SK-N-SH (cell line): ENCODE measurements around the gene TTC28. TPM values are rescaled to one million over a fixed set of nuclear protein-coding genes. Genes with fewer than 3 reads are reported as not detected.

Source experiments
- CTCF ChIA-PET: fragments of 300-600, 350-600 bp; formaldehyde crosslinking; extraction: SDS; loops from one replicate; lab custom pipeline; 2021; lab: Yijun Ruan, JAX
- POLR2A ChIA-PET: fragments of 350-600 bp; sonication (Branson Sonifier 250); formaldehyde crosslinking; extraction: SDS; loops from one replicate; lab custom pipeline; 2020; ENCODE audit warnings: antibody characterized with exemption, inconsistent platforms; lab: Yijun Ruan, JAX
- DNase-seq: peaks from one replicate; pipeline ENCODE4 v3.0.0; 2012
- H2AFZ ChIP-seq: fragments of 200-600 bp; sonication (generic); 2 replicates; pipeline ENCODE4 v1.8.1; 2016; ENCODE audit warnings: antibody characterized with exemption, mild to moderate bottlenecking, low read depth
- H3F3A ChIP-seq: fragments of 200-600 bp; sonication (generic); replicated peaks from 2 replicates; pipeline ENCODE3; 2016; ENCODE audit warnings: antibody characterized with exemption, mild to moderate bottlenecking; ENCODE audit not compliant: insufficient read depth
- H3K27ac ChIP-seq, 2 experiments: fragments of 200-500 bp in 1 of 2; fragments of 200-600 bp in 1 of 2; sonication (Bioruptor generic) in 1 of 2; sonication (generic), shearing (Covaris generic) in 1 of 2; 2 replicates each; pipeline versions ENCODE4 v1.5.1 to v1.6.1; 2014 to 2016; ENCODE audit warnings: low read depth in 2 of 2, inconsistent platforms in 1 of 2, low read length in 1 of 2, mild to moderate bottlenecking in 1 of 2, mixed read lengths in 1 of 2
- H3K27me3 ChIP-seq: fragments of 200-600 bp; sonication (generic), shearing (Covaris generic); 2 replicates; pipeline ENCODE4 v1.6.1; 2016; ENCODE audit warnings: mixed run types; ENCODE audit not compliant: insufficient read depth
- H3K36me3 ChIP-seq, 2 experiments: fragments of 200-500 bp in 1 of 2; fragments of 200-600 bp in 1 of 2; sonication (Bioruptor generic) in 1 of 2; sonication (generic) in 1 of 2; replicated peaks in 1 of 2; 2 replicates each; pipeline versions ENCODE3 to v1.5.1; 2014 to 2016; ENCODE audit warnings: low read length in 1 of 2, mild to moderate bottlenecking in 1 of 2; ENCODE audit not compliant: insufficient read depth in 2 of 2, control insufficient read depth in 1 of 2
- H3K4me1 ChIP-seq, 2 experiments: fragments of 200-500 bp in 1 of 2; fragments of 200-600 bp in 1 of 2; sonication (Bioruptor generic) in 1 of 2; sonication (generic), shearing (Covaris generic) in 1 of 2; 2 replicates each; pipeline versions ENCODE4 v1.5.1 to v1.6.1; 2014 to 2016; ENCODE audit warnings: low read depth in 1 of 2, low read length in 1 of 2, mixed run types in 1 of 2; ENCODE audit not compliant: insufficient read depth in 2 of 2, control insufficient read depth in 1 of 2
- H3K4me2 ChIP-seq: fragments of 200-600 bp; sonication (generic), shearing (Covaris generic); 2 replicates; pipeline ENCODE4 v1.6.1; 2017; ENCODE audit warnings: mixed run types
- H3K4me3 ChIP-seq, 2 experiments: fragments of 200-500 bp in 1 of 2; fragments of 200-600 bp in 1 of 2; sonication (Bioruptor generic) in 1 of 2; sonication (generic), shearing (Covaris generic) in 1 of 2; 2 replicates each; pipeline versions ENCODE4 v1.5.1 to v1.8.1; 2014 to 2016; ENCODE audit warnings: low read depth in 2 of 2, inconsistent platforms in 1 of 2, low read length in 1 of 2, mild to moderate bottlenecking in 1 of 2, mixed read lengths in 1 of 2, moderate library complexity in 1 of 2
- H3K79me2 ChIP-seq: fragments of 200-600 bp; sonication (generic); 2 replicates; pipeline ENCODE4 v1.8.1; 2017; ENCODE audit warnings: mild to moderate bottlenecking; ENCODE audit not compliant: insufficient read depth
- H3K9ac ChIP-seq: fragments of 200-600 bp; sonication (generic); 2 replicates; pipeline ENCODE4 v1.6.1; 2017; ENCODE audit warnings: mixed run types
- H3K9me2 ChIP-seq: fragments of 200-600 bp; sonication (generic); 2 replicates; pipeline ENCODE4 v1.6.1; 2017; ENCODE audit warnings: mixed run types
- H3K9me3 ChIP-seq: fragments of 200-600 bp; sonication (generic); 2 replicates; pipeline ENCODE4 v1.6.1; 2017; ENCODE audit warnings: mixed run types, mild to moderate bottlenecking, moderate library complexity
- H4K20me1 ChIP-seq: fragments of 200-600 bp; sonication (generic); 2 replicates; pipeline ENCODE4 v1.6.1; 2017; ENCODE audit warnings: mild to moderate bottlenecking, mixed run types; ENCODE audit not compliant: insufficient read depth
- CHD2 ChIP-seq: fragments of 150-350 bp; IDR thresholded peaks from 2 replicates; pipeline ENCODE4 v1.6.1; 2018; ENCODE audit warnings: low read length; ENCODE audit not compliant: partially characterized antibody
- ELF1 ChIP-seq: IDR thresholded peaks from 2 replicates; pipeline ENCODE4 v1.4.0; 2012
- EZH2phosphoT487 ChIP-seq: fragments of 200-600 bp; sonication (generic); IDR thresholded peaks from 2 replicates; pipeline ENCODE4 v1.6.1; 2017; ENCODE audit warnings: low read depth, mixed run types, mild to moderate bottlenecking, antibody characterized with exemption, moderate library complexity, borderline replicate concordance
- FOSL2 ChIP-seq: IDR thresholded peaks from 2 replicates; pipeline ENCODE4 v1.4.0; 2012; ENCODE audit warnings: low read depth, mild to moderate bottlenecking, moderate library complexity, borderline replicate concordance
- MEF2A ChIP-seq: IDR thresholded peaks from 2 replicates; pipeline ENCODE4 v1.4.0; 2012; ENCODE audit warnings: low read depth, borderline replicate concordance
- MXI1 ChIP-seq: IDR thresholded peaks from 2 replicates; pipeline ENCODE4 v1.6.1; 2012; ENCODE audit warnings: mild to moderate bottlenecking, low read depth, low read length, improper control_type of control experiment
- PBX3 ChIP-seq: IDR thresholded peaks from 2 replicates; pipeline ENCODE4; 2012
- POLR2AphosphoS5 ChIP-seq: IDR thresholded peaks from 2 replicates; pipeline ENCODE4 v1.6.1; 2012; ENCODE audit warnings: low read depth, low read length
- RFX5 ChIP-seq: IDR thresholded peaks from 2 replicates; pipeline ENCODE4 v1.6.1; 2012; ENCODE audit warnings: mild to moderate bottlenecking, improper control_type of control experiment, low read length
- RXRA ChIP-seq: IDR thresholded peaks from 2 replicates; pipeline ENCODE4 v1.4.0; 2012; ENCODE audit warnings: low read depth, mild to moderate bottlenecking, borderline replicate concordance
- SIN3A ChIP-seq: IDR thresholded peaks from 2 replicates; pipeline ENCODE4 v1.6.1; 2012; ENCODE audit warnings: low read depth, mild to moderate bottlenecking, low read length, moderate library complexity, borderline replicate concordance
- TCF12 ChIP-seq: IDR thresholded peaks from 2 replicates; pipeline ENCODE4 v1.4.0; 2012
- TEAD4 ChIP-seq: IDR thresholded peaks from 2 replicates; pipeline ENCODE4 v1.4.0; 2012; ENCODE audit warnings: mild to moderate bottlenecking, borderline replicate concordance; ENCODE audit not compliant: insufficient read depth
- WGBS: methylation state at CpG from one replicate; pipeline ENCODE4 v1.1.6; 2017; ENCODE audit warnings: low lambda C conversion rate; 5-methylcytosine and 5-hydroxymethylcytosine counted together
- polyA plus RNA-seq, 3 experiments: library from polyadenylated mRNA; depleted of rRNA; stranded (reverse); fragments of >200 nt; gene quantifications; 2 replicates each; pipeline ENCODE4 v1.2.3, GENCODE V29; 2012
- TF ChIP-seq, protein P1 (sequence below): IDR thresholded peaks from 2 replicates; pipeline ENCODE4 v1.6.1; 2012; ENCODE audit warnings: mild to moderate bottlenecking, low read depth, low read length, moderate library complexity
- TF ChIP-seq, protein P2 (sequence below): fragments of 150-350 bp; IDR thresholded peaks from 2 replicates; pipeline ENCODE4 v1.6.1; 2017; ENCODE audit warnings: antibody characterized with exemption, low read length, low read depth, borderline replicate concordance
- TF ChIP-seq, protein P3 (sequence below): IDR thresholded peaks from 2 replicates; pipeline ENCODE4 v1.4.0; 2012; ENCODE audit warnings: low read depth, borderline replicate concordance

The TTC28 gene
- polyA plus RNA-seq, 1 of the 3 experiments (the other 2 are of a cell fraction): 5.9 TPM

GRCh38 chr22:28413612-28414399 lies 265.8 kb downstream of the TTC28 start:
- H2AFZ ChIP-seq: no peak overlapping the region
- H4K20me1 ChIP-seq: peaks cover 12% of the 10 kb centered on the region; the same call in 1 of the 2 replicates
- ChIA-PET CTCF (no interaction called here), POLR2A (no interaction called here)
- H3K36me3 ChIP-seq: no peaks in the 10 kb centered on the region
- 90% methylated on average over 2 of the region's 2 CpGs for WGBS
- H3K27me3 ChIP-seq: no peaks in the 10 kb centered on the region
- no peak overlapping the region for H3K9ac ChIP-seq
- 0 out of 2 replicates have a peak overlapping the region, but pooled peaks have one; percentile 9 for H3K4me2 ChIP-seq
- DNase-seq: no peak
- peak overlapping the region; percentile 2 to 11; a peak in 2 of 4 replicates for H3K27ac ChIP-seq
- no peaks in the 10 kb centered on the region for H3K9me3 ChIP-seq
- no peaks in the 10 kb centered on the region for H3K9me2 ChIP-seq
- peaks cover 3 to 29% of the 10 kb centered on the region in 2 experiments; a peak in 3 of 4 replicates for H3K4me1 ChIP-seq
- peaks cover 15% of the 10 kb centered on the region; the same call in 1 of the 2 replicates for H3K79me2 ChIP-seq
- 0 out of 2 replicates have a peak, but pooled peaks have one; percentile 9 for TF ChIP-seq PBX3
- 0 out of 2 replicates have a peak, but pooled peaks have one; percentile 11 for TF ChIP-seq TCF12
- TF ChIP-seq ELF1: no peak
- no peak overlapping the region for H3K4me3 ChIP-seq
- H3F3A ChIP-seq: peaks cover 38% of the 10 kb centered on the region

- Histone ChIP-seq H3K9me2 (no peaks in the 10 kb centered on the region), H4K20me1 (peaks cover 12% of the 10 kb centered on the region; the same call in 1 of the 2 replicates), H3K79me2 (peaks cover 32% of the 10 kb centered on the region; the same call in 1 of the 2 replicates), H3F3A (peaks cover 42% of the 10 kb centered on the region), H3K9me3 (no peaks in the 10 kb centered on the region), H3K4me2 (0 out of 2 replicates have a peak overlapping the region, but pooled peaks have one; percentile 59), H2AFZ (no peak overlapping the region), H3K27me3 (no peaks in the 10 kb centered on the region), H3K4me1 (peaks cover 5 to 34% of the 10 kb centered on the region in 2 experiments), H3K36me3 (no peaks in the 10 kb centered on the region), H3K4me3 (no peak overlapping the region), H3K9ac (no peak overlapping the region), H3K27ac (peak overlapping the region in 1 of 2 experiments; percentile 84; a peak in 1 of 4 replicates)
- 92% methylated on average over 2 of the region's 2 CpGs for WGBS
- ChIA-PET CTCF (interaction anchor here (0.6 kb wide), 2 partner anchors 145 to 1094 kb away, joined by 3 read pairs; no protein-coding TSS in a partner anchor), POLR2A (no interaction called here)
- DNase-seq: no peak
- TF ChIP-seq TEAD4: no peak
- TF ChIP-seq SIN3A: no peak
- no peak for TF ChIP-seq RFX5
- no peak for TF ChIP-seq CHD2
- TF ChIP-seq MXI1: no peak
- TF ChIP-seq EZH2phosphoT487: no peak
- TF ChIP-seq POLR2AphosphoS5: no peak
- TF ChIP-seq MEF2A: no peak
- TF ChIP-seq, protein P1, sequence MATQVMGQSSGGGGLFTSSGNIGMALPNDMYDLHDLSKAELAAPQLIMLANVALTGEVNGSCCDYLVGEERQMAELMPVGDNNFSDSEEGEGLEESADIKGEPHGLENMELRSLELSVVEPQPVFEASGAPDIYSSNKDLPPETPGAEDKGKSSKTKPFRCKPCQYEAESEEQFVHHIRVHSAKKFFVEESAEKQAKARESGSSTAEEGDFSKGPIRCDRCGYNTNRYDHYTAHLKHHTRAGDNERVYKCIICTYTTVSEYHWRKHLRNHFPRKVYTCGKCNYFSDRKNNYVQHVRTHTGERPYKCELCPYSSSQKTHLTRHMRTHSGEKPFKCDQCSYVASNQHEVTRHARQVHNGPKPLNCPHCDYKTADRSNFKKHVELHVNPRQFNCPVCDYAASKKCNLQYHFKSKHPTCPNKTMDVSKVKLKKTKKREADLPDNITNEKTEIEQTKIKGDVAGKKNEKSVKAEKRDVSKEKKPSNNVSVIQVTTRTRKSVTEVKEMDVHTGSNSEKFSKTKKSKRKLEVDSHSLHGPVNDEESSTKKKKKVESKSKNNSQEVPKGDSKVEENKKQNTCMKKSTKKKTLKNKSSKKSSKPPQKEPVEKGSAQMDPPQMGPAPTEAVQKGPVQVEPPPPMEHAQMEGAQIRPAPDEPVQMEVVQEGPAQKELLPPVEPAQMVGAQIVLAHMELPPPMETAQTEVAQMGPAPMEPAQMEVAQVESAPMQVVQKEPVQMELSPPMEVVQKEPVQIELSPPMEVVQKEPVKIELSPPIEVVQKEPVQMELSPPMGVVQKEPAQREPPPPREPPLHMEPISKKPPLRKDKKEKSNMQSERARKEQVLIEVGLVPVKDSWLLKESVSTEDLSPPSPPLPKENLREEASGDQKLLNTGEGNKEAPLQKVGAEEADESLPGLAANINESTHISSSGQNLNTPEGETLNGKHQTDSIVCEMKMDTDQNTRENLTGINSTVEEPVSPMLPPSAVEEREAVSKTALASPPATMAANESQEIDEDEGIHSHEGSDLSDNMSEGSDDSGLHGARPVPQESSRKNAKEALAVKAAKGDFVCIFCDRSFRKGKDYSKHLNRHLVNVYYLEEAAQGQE: no peak
- TF ChIP-seq, protein P2, sequence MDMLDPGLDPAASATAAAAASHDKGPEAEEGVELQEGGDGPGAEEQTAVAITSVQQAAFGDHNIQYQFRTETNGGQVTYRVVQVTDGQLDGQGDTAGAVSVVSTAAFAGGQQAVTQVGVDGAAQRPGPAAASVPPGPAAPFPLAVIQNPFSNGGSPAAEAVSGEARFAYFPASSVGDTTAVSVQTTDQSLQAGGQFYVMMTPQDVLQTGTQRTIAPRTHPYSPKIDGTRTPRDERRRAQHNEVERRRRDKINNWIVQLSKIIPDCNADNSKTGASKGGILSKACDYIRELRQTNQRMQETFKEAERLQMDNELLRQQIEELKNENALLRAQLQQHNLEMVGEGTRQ: no peak
- no peak for TF ChIP-seq FOSL2
- TF ChIP-seq, protein P3, sequence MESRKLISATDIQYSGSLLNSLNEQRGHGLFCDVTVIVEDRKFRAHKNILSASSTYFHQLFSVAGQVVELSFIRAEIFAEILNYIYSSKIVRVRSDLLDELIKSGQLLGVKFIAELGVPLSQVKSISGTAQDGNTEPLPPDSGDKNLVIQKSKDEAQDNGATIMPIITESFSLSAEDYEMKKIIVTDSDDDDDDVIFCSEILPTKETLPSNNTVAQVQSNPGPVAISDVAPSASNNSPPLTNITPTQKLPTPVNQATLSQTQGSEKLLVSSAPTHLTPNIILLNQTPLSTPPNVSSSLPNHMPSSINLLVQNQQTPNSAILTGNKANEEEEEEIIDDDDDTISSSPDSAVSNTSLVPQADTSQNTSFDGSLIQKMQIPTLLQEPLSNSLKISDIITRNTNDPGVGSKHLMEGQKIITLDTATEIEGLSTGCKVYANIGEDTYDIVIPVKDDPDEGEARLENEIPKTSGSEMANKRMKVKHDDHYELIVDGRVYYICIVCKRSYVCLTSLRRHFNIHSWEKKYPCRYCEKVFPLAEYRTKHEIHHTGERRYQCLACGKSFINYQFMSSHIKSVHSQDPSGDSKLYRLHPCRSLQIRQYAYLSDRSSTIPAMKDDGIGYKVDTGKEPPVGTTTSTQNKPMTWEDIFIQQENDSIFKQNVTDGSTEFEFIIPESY: no peak
- TF ChIP-seq RXRA: no peak
- no peak for TF ChIP-seq PBX3
Observed at GRCh38 chr22:28412109-28412508, 267.5 kb downstream of the TTC28 start.
